T-cell (primary cell): ENCODE results near the gene ZBTB39. TPM values are rescaled to one million over a fixed set of nuclear protein-coding genes. Genes with fewer than 3 reads are reported as not detected.
A peak's percentile ranks its signal among the peaks of the same experiment; 100 is the strongest.

ENCODE experiments used
- ATAC-seq, 4 experiments: fragments of 200-7000 bp in 3 of 4; fragments of 150-1000 bp in 1 of 4; cut with Tn5 transposase; replicated peaks in 1 of 4; 1 replicate in 3 of 4; 2 replicates in 1 of 4; pipeline ENCODE4 v1.10.0; 2021; ENCODE audit warnings: moderate library complexity in 3 of 4, mild to moderate bottlenecking in 2 of 4, moderate number of reproducible peaks in 1 of 4
- CTCF ChIA-PET, 2 donors: fragments of 300-600 bp; sonication (Branson Sonifier 250); formaldehyde crosslinking; loops; one replicate each; lab custom pipeline; 2022; ENCODE audit warnings: antibody characterized with exemption in 2 of 2; lab: Charles Lee
- POLR2A ChIA-PET, 2 donors: fragments of 300-600 bp; sonication (Branson Sonifier 250); formaldehyde crosslinking; loops; one replicate each; lab custom pipeline; 2022; ENCODE audit warnings: antibody characterized with exemption in 2 of 2; lab: Charles Lee
- DNase-seq, 35 experiments: peaks; one replicate each; pipeline versions ENCODE4 v3.0.0 to v3.0.0-alpha.2; 2013 to 2023
- H3K27ac ChIP-seq: one replicate; pipeline ENCODE4 v1.5.1; 2013; ENCODE audit warnings: low read length
- H3K27me3 ChIP-seq, 2 experiments: replicated peaks in 1 of 2; 1 replicate in 1 of 2; 2 replicates in 1 of 2; pipeline versions ENCODE4 v1.6.1 to v1.7.0; 2013; ENCODE audit warnings: low read length in 1 of 2, mixed read lengths in 1 of 2; ENCODE audit not compliant: control insufficient read depth in 2 of 2, insufficient read depth in 2 of 2; ENCODE audit errors: extremely low read depth in 1 of 2
- H3K36me3 ChIP-seq, 2 donors: 1 replicate in 1 of 2; 2 replicates in 1 of 2; pipeline versions ENCODE4 v1.6.1 to v1.7.0; 2013; ENCODE audit warnings: low read length in 1 of 2; ENCODE audit not compliant: control insufficient read depth in 2 of 2, insufficient read depth in 1 of 2; ENCODE audit errors: extremely low read depth in 1 of 2
- H3K4me1 ChIP-seq, 2 experiments: 1 replicate in 1 of 2; 2 replicates in 1 of 2; pipeline versions ENCODE4 v1.6.1 to v1.7.0; 2013; ENCODE audit warnings: low read length in 2 of 2, mixed read lengths in 1 of 2; ENCODE audit not compliant: insufficient read depth in 2 of 2, control insufficient read depth in 1 of 2; ENCODE audit errors: extremely low read depth in 1 of 2
- H3K4me3 ChIP-seq, 2 donors: 1 replicate in 1 of 2; 2 replicates in 1 of 2; pipeline versions ENCODE4 v1.5.1 to v1.7.0; 2013; ENCODE audit warnings: mild to moderate bottlenecking in 2 of 2, low read length in 1 of 2, moderate library complexity in 1 of 2; ENCODE audit not compliant: control insufficient read depth in 1 of 2; ENCODE audit errors: extremely low read depth in 1 of 2
- H3K9me3 ChIP-seq: 2 replicates; pipeline ENCODE4 v1.7.0; 2013
- H3K27ac Mint-ChIP-seq, 2 donors: one replicate each; pipeline ENCODE4 v1.8.0; 2020 to 2021; ENCODE audit warnings: mild to moderate bottlenecking in 2 of 2, mixed read lengths in 2 of 2
- H3K27me3 Mint-ChIP-seq, 2 donors: one replicate each; pipeline ENCODE4 v1.8.0; 2021 to 2022; ENCODE audit warnings: mixed read lengths in 2 of 2
- H3K36me3 Mint-ChIP-seq: one replicate; pipeline ENCODE4 v1.8.0; 2021; ENCODE audit warnings: mixed read lengths
- H3K4me1 Mint-ChIP-seq, 3 donors: one replicate each; pipeline ENCODE4 v1.8.0; 2020 to 2022; ENCODE audit warnings: mixed read lengths in 3 of 3, mild to moderate bottlenecking in 1 of 3
- H3K4me3 Mint-ChIP-seq, 3 donors: one replicate each; pipeline ENCODE4 v1.8.0; 2020 to 2022; ENCODE audit warnings: mild to moderate bottlenecking in 3 of 3, mixed read lengths in 3 of 3, moderate library complexity in 3 of 3
- H3K9me3 Mint-ChIP-seq, 3 donors: one replicate each; pipeline ENCODE4 v1.8.0; 2020 to 2022; ENCODE audit warnings: mixed read lengths in 3 of 3
- WGBS: methylation state at CpG from one replicate; pipeline ENCODE4 v1.1.5; 2013; ENCODE audit warnings: missing lambda C conversion rate; ENCODE audit not compliant: insufficient coverage; 5-methylcytosine and 5-hydroxymethylcytosine counted together
- total RNA-seq, 35 experiments: library from RNA in 6 of 35; stranded (reverse) in 6 of 35; fragments of 120-200 nt in 1 of 35; gene quantifications; one replicate each; pipeline versions ENCODE4 v1.2.1 to v1.2.4 and lab custom pipeline; 2013 to 2026

ZBTB39 gene
- total RNA-seq, 5 donors from 2014 or later (not counting 1 experiment from before 2014, with no cell fraction given): 7.9 to 11.2 (median 11.0) TPM

GRCh38 chr12:57039016-57039798, 32.9 kb upstream of the ZBTB39 start:
- Histone ChIP-seq H3K27ac (no peak overlapping the region), H3K36me3 (no peaks in the 10 kb centered on the region), H3K9me3 (no peaks in the 10 kb centered on the region), H3K27me3 (peaks cover 0 to 7% of the 10 kb centered on the region in 2 experiments), H3K4me1 (no peaks in the 10 kb centered on the region), H3K4me3 (no peak overlapping the region)
- no peak overlapping the region for H3K4me3 Mint-ChIP-seq
- DNase-seq (no peak), ATAC-seq (no peak)
- WGBS: 53% methylated on average over 3 of the region's 9 CpGs
- peaks cover 0 to 3% of the 10 kb centered on the region in 2 donors for H3K27me3 Mint-ChIP-seq
- H3K9me3 Mint-ChIP-seq: no peaks in the 10 kb centered on the region
- peaks cover 5 to 14% (median 6%) of the 10 kb centered on the region in 3 donors for H3K4me1 Mint-ChIP-seq
- no peaks in the 10 kb centered on the region for H3K36me3 Mint-ChIP-seq
- peak overlapping the region in 1 of 2 donors; percentile 56 for H3K27ac Mint-ChIP-seq
- POLR2A ChIA-PET: no interaction called here
- CTCF ChIA-PET: no interaction called here

DNA sequence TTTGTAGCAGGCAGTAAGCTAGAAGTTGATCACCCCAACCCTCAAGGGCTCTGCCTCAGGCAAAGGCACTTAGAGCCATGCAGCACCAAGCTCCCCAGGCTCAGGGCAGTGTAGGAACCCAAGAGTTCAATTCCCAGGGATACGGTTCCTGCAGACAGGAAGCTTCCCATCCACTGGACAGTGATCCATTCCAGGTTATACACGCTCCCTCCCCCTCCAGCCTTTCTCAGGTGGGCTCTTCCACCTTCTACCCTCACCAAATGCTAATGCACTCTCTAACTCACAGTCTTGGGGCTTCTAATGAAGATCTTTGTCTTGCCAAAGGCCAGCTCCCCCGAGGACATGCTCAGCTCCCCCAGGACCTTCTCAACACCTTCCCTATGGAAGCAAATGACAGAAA, 30.9 kb upstream of the ZBTB39 start:
- Histone ChIP-seq H3K4me3 (no peak overlapping the region), H3K27ac (no peak overlapping the region), H3K36me3 (no peaks in the 10 kb centered on the region), H3K4me1 (no peaks in the 10 kb centered on the region), H3K27me3 (no peaks in the 10 kb centered on the region), H3K9me3 (no peaks in the 10 kb centered on the region)
- Mint-ChIP-seq H3K27ac (no peak overlapping the region), H3K27me3 (no peaks in the 10 kb centered on the region), H3K4me3 (no peak overlapping the region), H3K9me3 (no peaks in the 10 kb centered on the region), H3K36me3 (no peaks in the 10 kb centered on the region), H3K4me1 (peaks cover 5 to 23% (median 6%) of the 10 kb centered on the region in 3 donors)
- ATAC-seq (no peak), DNase-seq (no peak)
- WGBS: 93% methylated on average over 3 of the region's 3 CpGs
- POLR2A ChIA-PET: no interaction called here
- CTCF ChIA-PET: no interaction called here

GRCh38 chr12:57033431-57033830, 27.1 kb upstream of the ZBTB39 start:
- no peaks in the 10 kb centered on the region for H3K9me3 Mint-ChIP-seq
- H3K4me1 ChIP-seq: peaks cover 14 to 28% of the 10 kb centered on the region in 2 experiments
- ATAC-seq: no peak
- H3K27ac ChIP-seq: no peak overlapping the region
- H3K4me3 ChIP-seq: no peak overlapping the region
- no peaks in the 10 kb centered on the region for H3K36me3 Mint-ChIP-seq
- DNase-seq: no peak
- H3K27ac Mint-ChIP-seq: no peak overlapping the region
- ChIA-PET CTCF (no interaction called here), POLR2A (no interaction called here)
- no peak overlapping the region for H3K4me3 Mint-ChIP-seq
- H3K27me3 Mint-ChIP-seq: no peaks in the 10 kb centered on the region
- no peaks in the 10 kb centered on the region for H3K9me3 ChIP-seq
- peaks cover 21 to 36% (median 23%) of the 10 kb centered on the region in 3 donors for H3K4me1 Mint-ChIP-seq
- no peaks in the 10 kb centered on the region for H3K36me3 ChIP-seq
- WGBS: no CpG with 5 or more reads among the region's 3 CpGs
- H3K27me3 ChIP-seq: no peaks in the 10 kb centered on the region

DNA sequence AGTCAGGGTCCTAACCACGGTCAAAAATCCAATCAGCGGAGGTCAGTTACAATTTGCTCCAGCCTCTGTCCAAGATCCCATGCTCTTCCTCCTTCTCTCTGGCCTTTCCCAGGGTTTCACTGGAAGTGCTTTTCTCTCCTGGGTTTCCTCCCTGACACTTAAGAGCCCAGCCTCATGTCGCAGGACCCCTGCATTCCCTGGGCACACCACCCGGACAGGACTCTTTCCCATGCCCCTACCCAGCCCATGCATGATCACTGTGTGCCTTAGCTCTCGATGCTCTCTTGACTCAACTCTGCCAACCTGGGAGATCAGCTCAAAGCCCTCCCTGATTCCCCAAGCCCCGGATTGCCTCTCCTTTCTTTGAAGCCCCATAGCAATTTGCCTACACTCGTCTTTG, 25.4 kb upstream of the ZBTB39 start:
- peak overlapping the region in 1 of 3 donors; percentile 38 for H3K4me3 Mint-ChIP-seq
- POLR2A ChIA-PET: no interaction called here
- DNase-seq: no peak

DNA sequence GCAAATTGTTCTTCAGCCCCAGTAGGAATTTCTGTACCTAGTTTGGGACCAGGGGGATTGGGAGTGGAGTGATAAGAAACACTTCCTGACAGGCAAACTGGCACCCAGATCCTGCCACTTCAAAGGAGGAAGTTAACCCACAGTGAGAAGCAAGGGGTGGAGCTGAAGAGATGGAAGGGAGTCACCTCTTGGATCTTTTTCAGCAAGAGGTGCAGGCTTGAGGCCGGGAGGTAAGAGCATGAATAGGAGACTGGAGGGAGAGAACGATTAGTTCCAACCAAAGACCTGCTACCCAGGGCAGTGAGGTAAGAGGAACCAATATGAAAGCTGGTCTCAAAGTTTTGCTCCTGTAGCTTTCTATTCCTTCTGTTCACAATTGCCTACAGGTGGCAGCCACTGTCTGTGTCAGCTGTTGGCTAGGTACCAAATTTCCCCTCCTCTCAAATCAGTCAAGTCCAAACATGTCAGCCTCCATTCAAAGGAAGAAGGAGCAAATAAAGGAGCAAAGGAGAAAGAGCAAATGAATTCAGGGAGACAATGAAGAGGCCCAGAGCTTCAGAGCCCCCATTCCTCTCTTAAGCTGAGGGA, 24.9 kb upstream of the ZBTB39 start:
- Mint-ChIP-seq H3K4me1 (peaks cover 40 to 58% (median 42%) of the 10 kb centered on the region in 3 donors), H3K27me3 (no peaks in the 10 kb centered on the region), H3K27ac (peak overlapping the region; percentile 75 to 77), H3K4me3 (peak overlapping the region in 2 of 3 donors; percentile 10 to 59), H3K36me3 (no peaks in the 10 kb centered on the region), H3K9me3 (no peaks in the 10 kb centered on the region)
- Histone ChIP-seq H3K36me3 (no peaks in the 10 kb centered on the region), H3K27me3 (no peaks in the 10 kb centered on the region), H3K27ac (no peak overlapping the region), H3K4me1 (peaks cover 34 to 50% of the 10 kb centered on the region in 2 experiments), H3K9me3 (no peaks in the 10 kb centered on the region), H3K4me3 (no peak overlapping the region)
- WGBS: 0% methylated on average over 1 of the region's 2 CpGs
- peak in 4 of 35 experiments; percentile 3 to 49 (median 18) for DNase-seq
- CTCF ChIA-PET: interaction anchor here (0.7 to 2.2 kb wide), 10 partner anchors 9 to 152 kb away, joined by 3 to 8 read pairs (median 4); no protein-coding TSS in a partner anchor
- POLR2A ChIA-PET: no interaction called here
- peak; percentile 65 to 85 (median 66) for ATAC-seq

More for the DNA sequence above, 25.4 kb upstream of the ZBTB39 start:
- Histone ChIP-seq H3K4me1 (peaks cover 28 to 44% of the 10 kb centered on the region in 2 experiments), H3K27me3 (no peaks in the 10 kb centered on the region), H3K36me3 (no peaks in the 10 kb centered on the region), H3K9me3 (no peaks in the 10 kb centered on the region), H3K4me3 (no peak overlapping the region), H3K27ac (no peak overlapping the region)
- CTCF ChIA-PET: interaction anchor here (0.7 to 2.2 kb wide), 10 partner anchors 9 to 81 kb away, joined by 3 to 8 read pairs (median 4); no protein-coding TSS in a partner anchor
- Mint-ChIP-seq H3K36me3 (no peaks in the 10 kb centered on the region), H3K9me3 (no peaks in the 10 kb centered on the region), H3K4me1 (peaks cover 34 to 52% (median 36%) of the 10 kb centered on the region in 3 donors), H3K27me3 (no peaks in the 10 kb centered on the region), H3K27ac (peak overlapping the region; percentile 37 to 57)
- 89% methylated on average over 7 of the region's 7 CpGs for WGBS
- ATAC-seq: no peak

DNA sequence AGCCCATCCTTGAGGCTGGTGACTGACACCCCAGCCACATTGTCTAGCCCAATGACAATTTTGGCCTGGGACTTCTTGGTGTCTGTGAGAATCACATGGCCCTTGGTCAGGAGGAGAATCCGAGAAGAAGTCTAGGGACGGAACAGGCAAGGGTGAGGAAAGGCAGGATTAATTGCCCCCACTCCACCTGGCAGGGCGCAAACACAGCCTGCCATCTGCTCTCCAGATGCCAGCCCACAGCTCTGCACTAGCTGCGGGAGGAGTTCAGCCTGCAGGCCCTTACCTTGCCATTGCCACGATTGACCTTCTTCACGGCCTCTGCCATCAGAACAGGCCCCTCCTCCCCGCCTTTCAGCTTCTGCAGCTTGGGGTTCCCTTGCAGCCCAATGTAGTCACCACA, 23.1 kb upstream of the ZBTB39 start:
- Histone ChIP-seq H3K4me1 (peaks cover 37 to 55% of the 10 kb centered on the region in 2 experiments), H3K9me3 (no peaks in the 10 kb centered on the region), H3K27ac (no peak overlapping the region), H3K27me3 (no peaks in the 10 kb centered on the region), H3K4me3 (no peak overlapping the region), H3K36me3 (no peaks in the 10 kb centered on the region)
- peaks cover 42 to 62% (median 45%) of the 10 kb centered on the region in 3 donors for H3K4me1 Mint-ChIP-seq
- WGBS: 91% methylated on average over 6 of the region's 7 CpGs
- no peak for DNase-seq
- H3K27ac Mint-ChIP-seq: no peak overlapping the region
- POLR2A ChIA-PET: no interaction called here
- CTCF ChIA-PET: no interaction called here
- H3K9me3 Mint-ChIP-seq: no peaks in the 10 kb centered on the region
- no peak for ATAC-seq
- H3K4me3 Mint-ChIP-seq: no peak overlapping the region
- H3K27me3 Mint-ChIP-seq: no peaks in the 10 kb centered on the region
- H3K36me3 Mint-ChIP-seq: no peaks in the 10 kb centered on the region
